Loucy (cell line): ENCODE data around the gene TELO2.

Source experiments
- EZH2phosphoT487 ChIP-seq: fragments of 200-600 bp; IDR thresholded peaks from 2 replicates; pipeline ENCODE4 v1.6.1; 2018; ENCODE audit warnings: antibody characterized with exemption, mild to moderate bottlenecking, moderate library complexity, borderline replicate concordance
- TF ChIP-seq, protein P1 (sequence below): fragments of 200-600 bp; sonication (generic); conservative IDR thresholded peaks from 2 replicates; pipeline ENCODE4 v1.5.1; 2014; ENCODE audit warnings: mild to moderate bottlenecking, antibody characterized with exemption, low read length

GRCh38 chr16:1457489-1458245 is 35.5 kb upstream of the TELO2 start:
- TF ChIP-seq, protein P1, sequence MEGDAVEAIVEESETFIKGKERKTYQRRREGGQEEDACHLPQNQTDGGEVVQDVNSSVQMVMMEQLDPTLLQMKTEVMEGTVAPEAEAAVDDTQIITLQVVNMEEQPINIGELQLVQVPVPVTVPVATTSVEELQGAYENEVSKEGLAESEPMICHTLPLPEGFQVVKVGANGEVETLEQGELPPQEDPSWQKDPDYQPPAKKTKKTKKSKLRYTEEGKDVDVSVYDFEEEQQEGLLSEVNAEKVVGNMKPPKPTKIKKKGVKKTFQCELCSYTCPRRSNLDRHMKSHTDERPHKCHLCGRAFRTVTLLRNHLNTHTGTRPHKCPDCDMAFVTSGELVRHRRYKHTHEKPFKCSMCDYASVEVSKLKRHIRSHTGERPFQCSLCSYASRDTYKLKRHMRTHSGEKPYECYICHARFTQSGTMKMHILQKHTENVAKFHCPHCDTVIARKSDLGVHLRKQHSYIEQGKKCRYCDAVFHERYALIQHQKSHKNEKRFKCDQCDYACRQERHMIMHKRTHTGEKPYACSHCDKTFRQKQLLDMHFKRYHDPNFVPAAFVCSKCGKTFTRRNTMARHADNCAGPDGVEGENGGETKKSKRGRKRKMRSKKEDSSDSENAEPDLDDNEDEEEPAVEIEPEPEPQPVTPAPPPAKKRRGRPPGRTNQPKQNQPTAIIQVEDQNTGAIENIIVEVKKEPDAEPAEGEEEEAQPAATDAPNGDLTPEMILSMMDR: no peak
- TF ChIP-seq EZH2phosphoT487: no peak
